ENCODE data around the gene AOAH.

AOAH gene

DNA sequence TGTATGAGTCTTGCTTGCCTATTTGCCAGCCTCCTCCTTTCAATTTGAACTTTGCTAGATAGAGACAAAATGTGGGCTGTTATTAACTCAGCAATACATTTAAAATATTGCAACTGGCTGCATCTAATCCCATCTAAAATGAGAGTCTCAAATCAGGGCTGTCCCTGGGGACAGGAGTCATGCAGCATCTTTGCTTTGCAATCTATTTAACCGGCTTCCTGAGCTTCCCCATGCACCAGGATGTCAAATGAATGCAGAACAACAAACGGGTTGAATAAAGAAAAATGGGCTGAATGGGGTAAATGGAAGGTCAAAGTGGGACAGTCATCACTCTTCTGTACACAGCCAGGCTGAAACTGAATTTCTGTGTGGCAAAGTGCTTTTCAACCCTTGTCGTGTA, 89.2 kb downstream of the AOAH start:
- no peak for DNase-seq

DNA sequence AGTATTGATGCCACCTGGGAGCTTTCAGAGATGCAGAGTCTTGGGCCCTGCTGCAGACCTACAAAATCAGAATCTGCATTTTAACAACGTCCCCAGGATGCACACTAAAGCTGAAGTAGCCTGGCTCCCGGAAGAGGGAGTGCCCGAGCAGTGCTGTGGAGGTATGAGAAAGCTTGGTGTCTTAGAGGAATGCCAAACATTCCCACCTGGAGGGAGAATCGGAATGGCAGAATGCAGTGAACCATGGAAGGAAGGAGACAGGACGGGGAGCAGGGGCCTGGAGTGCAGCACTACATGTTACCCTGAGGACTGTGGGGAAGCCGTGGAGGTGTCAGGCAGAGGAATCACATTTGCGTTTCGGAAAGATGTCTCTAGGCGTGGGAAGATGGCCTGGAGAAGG, 90.9 kb downstream of the AOAH start:
- DNase-seq, result no peak

DNA sequence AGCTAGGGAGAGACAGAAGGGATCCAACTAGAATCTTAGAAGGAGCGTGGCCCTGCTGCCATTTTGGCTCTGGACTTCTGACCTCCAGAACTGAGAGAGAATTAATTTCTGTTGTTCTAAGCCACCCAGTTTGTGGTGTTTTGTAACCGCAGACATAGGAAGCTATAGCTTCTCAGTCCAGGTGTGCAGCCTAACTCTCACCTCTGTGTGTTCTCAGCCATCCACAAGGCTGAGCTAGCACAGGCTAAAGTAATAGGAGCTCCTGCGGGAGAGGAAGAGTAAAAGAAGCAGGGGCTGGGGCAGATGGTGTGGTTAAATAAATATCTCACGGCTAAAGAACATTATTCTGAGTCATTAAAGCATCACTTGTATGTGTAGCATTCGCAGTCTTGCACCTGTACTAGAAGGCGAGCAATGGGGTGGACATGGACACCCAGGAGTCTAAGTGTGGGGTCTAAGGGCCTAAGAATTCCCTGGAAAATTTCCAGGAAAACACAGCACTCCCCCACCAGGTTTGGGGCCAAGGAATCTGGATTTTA, 94.1 kb downstream of the AOAH start:
- no peak for DNase-seq

- no peak for DNase-seq
Measured at GRCh38 chr7:36629351-36629750, 94.9 kb downstream of the AOAH start.

DNA sequence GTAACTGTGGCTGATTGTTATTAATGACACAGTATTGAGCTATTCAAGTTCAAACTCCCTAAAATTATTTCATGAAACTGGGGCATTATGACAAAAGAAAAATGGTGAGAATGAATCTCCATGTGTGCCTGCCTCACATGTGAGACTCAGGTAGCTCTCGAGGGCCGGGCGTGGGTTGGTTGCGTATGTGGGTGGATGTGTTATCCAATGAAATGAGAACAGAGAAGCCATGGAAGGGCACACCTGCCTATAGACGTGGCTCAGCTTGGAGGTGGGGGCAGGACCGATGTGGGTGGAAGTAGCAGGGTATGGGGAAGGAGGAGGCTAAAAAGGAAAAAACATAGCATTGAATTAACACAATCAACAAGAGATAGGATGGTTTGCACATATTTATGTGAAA, 96.5 kb downstream of the AOAH start:
- DNase-seq, result no peak

GRCh38 chr7:36626111-36626510, 98.2 kb downstream of the AOAH start:
- no peak for DNase-seq

GRCh38 chr7:36625247-36625646, 99.0 kb downstream of the AOAH start:
- DNase-seq, result no peak

- no peak for DNase-seq
Measured at GRCh38 chr7:36623247-36623646, 101.0 kb downstream of the AOAH start.

DNA sequence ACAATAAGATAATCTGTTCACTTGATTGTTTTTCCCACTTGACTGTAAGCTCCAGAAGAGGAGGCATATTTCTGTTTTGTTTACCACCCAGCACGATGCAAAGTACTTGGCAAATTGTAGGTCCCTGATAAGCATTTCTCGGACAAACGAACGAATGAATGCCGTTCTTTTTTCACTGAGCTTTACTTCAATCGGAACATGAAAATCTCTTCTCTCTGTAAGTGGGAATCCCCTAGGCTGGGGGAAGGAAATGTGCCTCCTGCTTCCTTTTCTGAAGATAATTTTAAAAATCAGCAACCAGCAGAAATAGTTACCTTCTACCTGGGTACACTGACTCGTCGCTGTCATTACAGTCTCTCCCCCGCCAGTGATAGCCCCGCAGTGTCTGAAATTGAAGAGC, 102.9 kb downstream of the AOAH start:
- DNase-seq, result no peak

GRCh38 chr7:36620166-36620708, 104.1 kb downstream of the AOAH start:
- no peak for DNase-seq

DNA sequence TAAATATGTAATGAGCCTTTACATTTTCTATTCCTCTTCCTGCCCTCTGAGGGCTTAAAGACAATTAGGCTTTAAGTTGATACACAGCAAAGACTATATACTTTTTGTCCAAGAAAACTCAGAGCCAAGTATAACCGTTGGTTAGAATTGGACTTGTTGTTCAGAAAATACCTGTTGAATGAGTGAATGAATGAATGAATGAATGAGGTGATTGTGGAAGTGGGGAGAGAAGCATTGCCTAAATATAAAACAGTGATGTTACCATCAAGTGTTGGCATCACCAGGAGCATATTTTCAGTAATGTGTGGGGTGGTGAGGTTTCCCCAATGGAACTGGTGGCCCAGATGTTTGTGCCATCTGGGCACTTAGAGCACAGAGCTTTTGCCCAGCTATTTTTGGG, 106.9 kb downstream of the AOAH start:
- DNase-seq, result no peak

GRCh38 chr7:36615852-36616540, 108.3 kb downstream of the AOAH start:
- DNase-seq, result no peak

- DNase-seq, result no peak
Measured at GRCh38 chr7:36614959-36615358, 109.3 kb downstream of the AOAH start.

GRCh38 chr7:36613031-36613614, 111.2 kb downstream of the AOAH start:
- no peak for DNase-seq

DNA sequence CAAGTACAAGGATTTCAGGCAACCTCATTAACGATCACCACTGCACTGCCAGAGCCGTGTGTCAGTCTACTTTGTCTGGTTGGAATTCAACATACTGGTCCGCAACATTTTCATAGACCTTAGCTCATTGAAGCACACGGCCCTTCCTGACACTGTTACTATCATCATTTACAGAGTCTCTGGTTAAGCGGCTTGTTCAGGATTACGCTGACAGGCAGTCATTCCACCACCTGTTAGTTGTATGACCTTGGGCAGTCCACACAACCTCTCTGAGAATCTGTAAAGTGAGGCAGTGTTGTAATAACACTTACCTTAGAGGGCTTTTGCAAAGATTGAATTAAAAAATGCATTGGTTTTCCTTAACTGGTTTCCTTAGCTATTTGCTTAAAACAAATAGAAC, 112.6 kb downstream of the AOAH start:
- no peak for DNase-seq

GRCh38 chr7:36607721-36608095, 116.6 kb downstream of the AOAH start:
- no peak for DNase-seq

DNA sequence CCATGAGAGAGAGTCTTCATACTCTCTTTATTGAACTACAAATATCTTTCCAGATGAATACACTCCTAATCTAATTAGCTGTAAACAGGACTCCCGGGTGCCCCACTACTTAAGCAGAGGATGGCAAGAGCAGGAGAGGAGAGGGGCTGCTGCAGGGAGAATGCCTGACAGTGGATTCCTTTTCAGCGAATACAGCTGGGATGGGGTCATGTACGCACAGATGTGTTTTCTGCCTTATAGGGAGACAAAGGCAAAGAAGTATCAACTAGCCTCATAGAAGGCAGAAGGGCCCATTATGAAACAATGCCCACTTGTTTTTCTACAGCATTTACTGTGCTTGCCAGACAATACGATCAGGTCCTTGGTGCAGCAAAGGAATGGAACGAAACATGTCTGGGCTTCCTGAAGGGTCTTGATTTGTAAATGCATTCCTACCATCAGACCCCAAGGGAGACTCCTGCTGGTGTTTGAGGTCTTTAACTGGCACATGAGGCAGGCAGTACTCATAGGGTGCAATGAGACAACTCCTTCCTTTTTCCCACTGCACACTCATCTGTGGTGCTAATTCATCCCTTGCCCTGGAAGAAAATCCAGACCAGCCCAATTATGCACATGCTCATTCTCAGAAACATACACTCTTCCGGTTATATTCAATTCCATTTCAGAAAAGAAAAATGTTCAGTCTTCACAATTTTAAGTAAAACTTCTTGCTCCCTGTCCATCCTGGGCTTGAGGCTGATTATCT, 117.1 kb downstream of the AOAH start:
- DNase-seq, result peak in 2 of 51 donors; percentile 3 to 34

- DNase-seq, result peak in 1 of 51 donors; percentile 61
Measured at GRCh38 chr7:36606153-36606975, 117.9 kb downstream of the AOAH start.

DNA sequence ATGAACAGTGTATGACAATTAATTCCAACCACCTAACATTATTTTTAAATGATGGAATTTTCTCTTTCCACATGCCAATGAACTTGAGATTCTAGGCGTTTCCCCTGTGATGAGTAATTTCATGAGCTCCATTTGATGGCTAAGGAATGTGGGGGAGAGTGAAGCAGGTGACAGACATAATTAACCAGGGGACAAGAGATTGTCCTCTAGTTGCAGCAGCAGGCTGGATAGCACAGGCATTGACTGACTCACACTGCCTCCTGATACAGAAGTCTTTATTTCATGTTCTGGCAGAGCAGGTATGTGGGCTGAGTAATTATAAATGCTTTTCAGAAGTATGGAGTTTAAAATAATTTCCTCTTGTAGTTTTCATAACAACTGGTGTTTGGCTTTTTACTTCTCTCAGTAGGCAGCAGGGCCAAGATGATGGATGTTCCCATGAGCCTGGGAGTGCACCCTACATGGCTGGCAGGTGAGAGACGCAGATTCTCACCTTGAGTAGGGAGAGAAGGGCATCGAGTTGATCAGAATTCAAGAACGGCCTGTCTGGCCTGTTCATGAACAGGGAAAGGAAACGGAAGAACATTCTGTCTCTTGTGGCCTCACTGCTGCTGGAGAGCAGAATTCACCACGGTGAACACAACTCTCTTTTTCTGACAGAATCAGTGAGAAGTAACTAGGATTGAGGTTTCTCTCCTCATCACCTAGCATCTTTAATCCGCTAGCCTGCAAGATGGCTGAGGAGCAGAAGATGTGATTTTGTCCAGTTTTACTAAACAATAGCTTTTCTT, 118.8 kb downstream of the AOAH start:
- DNase-seq, result peak in 2 of 51 donors; percentile 9 to 74

- no peak for DNase-seq
Measured at GRCh38 chr7:36604806-36605205, 119.5 kb downstream of the AOAH start.
